Measurements from ENCODE around the gene PXDC1.
"Not testable (repeated sequence)": the region's sequence is repeated elsewhere in the genome, so short reads cannot be mapped to it uniquely, and the experiment has no call there.

Gene PXDC1

GRCh38 chr6:3729603-3730344 is 21.7 kb downstream of the PXDC1 start:
- DNase-seq = no peak

GRCh38 chr6:3727593-3728108 is 23.9 kb downstream of the PXDC1 start:
- DNase-seq = no peak

GRCh38 chr6:3727036-3727435 is 24.5 kb downstream of the PXDC1 start:
- DNase-seq = no peak

- no peak for DNase-seq
These were observed 25.1 kb downstream of the PXDC1 start for GRCh38 chr6:3726421-3726820.

- no peak for DNase-seq
These were observed 26.1 kb downstream of the PXDC1 start for GRCh38 chr6:3725145-3726047.

GRCh38 chr6:3724451-3725144 is 26.9 kb downstream of the PXDC1 start:
- DNase-seq = no peak

- DNase-seq = no peak
These were observed 27.5 kb downstream of the PXDC1 start for GRCh38 chr6:3723966-3724365.

GRCh38 chr6:3723251-3723650 is 28.3 kb downstream of the PXDC1 start:
- DNase-seq = no peak

- DNase-seq = no peak
These were observed 28.7 kb downstream of the PXDC1 start for GRCh38 chr6:3722785-3723184.

- no peak for DNase-seq
These were observed 29.5 kb downstream of the PXDC1 start for GRCh38 chr6:3721810-3722621.

- not testable (repeated sequence) for DNase-seq
These were observed 30.7 kb downstream of the PXDC1 start for GRCh38 chr6:3720770-3721169.

GRCh38 chr6:3719462-3720308 is 31.8 kb downstream of the PXDC1 start:
- no peak for DNase-seq

- no peak for DNase-seq
These were observed 33.1 kb downstream of the PXDC1 start for GRCh38 chr6:3718407-3718806.

- no peak for DNase-seq
These were observed 36.2 kb downstream of the PXDC1 start for GRCh38 chr6:3715285-3715684.

- no peak for DNase-seq
These were observed 36.7 kb downstream of the PXDC1 start for GRCh38 chr6:3714768-3715167.

GRCh38 chr6:3714111-3714510 is 37.4 kb downstream of the PXDC1 start:
- DNase-seq = no peak

- DNase-seq = no peak
These were observed 38.5 kb downstream of the PXDC1 start for GRCh38 chr6:3712827-3713665.

GRCh38 chr6:3711776-3712175 is 39.7 kb downstream of the PXDC1 start:
- no peak for DNase-seq

GRCh38 chr6:3710403-3710802 is 41.1 kb downstream of the PXDC1 start:
- DNase-seq = no peak

- DNase-seq = no peak
These were observed 43.0 kb downstream of the PXDC1 start for GRCh38 chr6:3708540-3708939.
